K562 (cell line): ENCODE data around the gene DLGAP5. TPM values are rescaled to one million over a fixed set of nuclear protein-coding genes. Genes with fewer than 3 reads are reported as not detected.

Source experiments
- ARNT ChIP-seq, 2 experiments: fragments of 450-650 bp; IDR thresholded peaks; 2 replicates each; pipeline ENCODE4 v1.6.1; 2016; ENCODE audit warnings: mild to moderate bottlenecking in 1 of 2
- CGGBP1 ChIP-seq: fragments of 250-450 bp; sonication (Bioruptor Pico); IDR thresholded peaks from 2 replicates; pipeline ENCODE4 v1.9.0; 2021; ENCODE audit warnings: mild to moderate bottlenecking
- E4F1 ChIP-seq: fragments of 250-450 bp; sonication (Bioruptor Pico); IDR thresholded peaks from 2 replicates; pipeline ENCODE4 v1.5.0; 2021; ENCODE audit warnings: mild to moderate bottlenecking, borderline replicate concordance
- ERF ChIP-seq: fragments of 450-650 bp; formaldehyde crosslinking; IDR thresholded peaks from 2 replicates; pipeline ENCODE4 v1.4.0; 2020; ENCODE audit warnings: mild to moderate bottlenecking, mixed read lengths
- GABPA ChIP-seq: fragments of 200-800 bp; sonication (Bioruptor generic); conservative IDR thresholded peaks from 2 replicates; pipeline ENCODE4 v1.6.1; 2016; ENCODE audit warnings: low read depth, missing genetic modification characterization, missing compliant biosample characterization
- LARP7 ChIP-seq: fragments of 450-650 bp; IDR thresholded peaks from 2 replicates; pipeline ENCODE4 v1.6.1; 2016
- NR3C1 ChIP-seq: sonication (generic); formaldehyde crosslinking; IDR thresholded peaks from 2 replicates; pipeline ENCODE4 v1.8.1; 2022; ENCODE audit warnings: missing genetic modification reagents
- POLR2B ChIP-seq: fragments of 450-650 bp; IDR thresholded peaks from 2 replicates; pipeline ENCODE4 v1.6.1; 2018; ENCODE audit warnings: low read depth; ENCODE audit not compliant: partially characterized antibody
- RFX7 ChIP-seq: fragments of 250-450 bp; sonication (Bioruptor Pico); IDR thresholded peaks from 2 replicates; pipeline ENCODE4 v1.5.1; 2021; ENCODE audit warnings: mild to moderate bottlenecking
- SLC30A9 ChIP-seq: fragments of 250-450 bp; sonication (Bioruptor Pico); IDR thresholded peaks from 2 replicates; pipeline ENCODE4 v1.8.0; 2022; ENCODE audit warnings: mild to moderate bottlenecking, moderate library complexity
- SMAD2 ChIP-seq: fragments of 150-350 bp; IDR thresholded peaks from 2 replicates; pipeline ENCODE4 v1.6.1; 2014; ENCODE audit warnings: low read depth, mild to moderate bottlenecking, low read length
- ZBTB7A ChIP-seq: IDR thresholded peaks from 2 replicates; pipeline ENCODE4 v1.6.1; 2011; ENCODE audit warnings: low read depth, mild to moderate bottlenecking, low read length, moderate library complexity, borderline replicate concordance; ENCODE audit not compliant: control insufficient read depth
- ZNF224 ChIP-seq: sonication (generic); formaldehyde crosslinking; IDR thresholded peaks from 2 replicates; pipeline ENCODE4 v1.8.0; 2022; ENCODE audit warnings: mild to moderate bottlenecking, missing genetic modification reagents
- ZNF318 ChIP-seq, 2 experiments: fragments of 450-650 bp; IDR thresholded peaks; 2 replicates each; pipeline ENCODE4 v1.6.1; 2016; ENCODE audit warnings: mild to moderate bottlenecking in 2 of 2, borderline replicate concordance in 1 of 2, low read depth in 1 of 2, moderate library complexity in 1 of 2
- ZNF347 ChIP-seq: fragments of 450-650 bp; formaldehyde crosslinking; IDR thresholded peaks from 2 replicates; pipeline ENCODE4 v1.4.0; 2020; ENCODE audit warnings: low read depth, mild to moderate bottlenecking, moderate library complexity
- ZNF583 ChIP-seq: fragments of 250-450 bp; sonication (Bioruptor Pico); IDR thresholded peaks from 2 replicates; pipeline ENCODE4 v1.4.0; 2020
- ZNF717 ChIP-seq: fragments of 250-450 bp; sonication (Bioruptor Pico); IDR thresholded peaks from 2 replicates; pipeline ENCODE4 v1.5.0; 2021
- polyA plus RNA-seq, 8 experiments: library from polyadenylated mRNA; depleted of rRNA in 4 of 8; stranded (reverse) in 5 of 8; unstranded in 3 of 8; fragments of >200 nt; fragmentation: Nextera tagmentation in 2 of 8; fragmentation: Illumina TruSeq in 1 of 8; extraction: Ambion mirVana in 2 of 8; extraction: Trizol in 1 of 8; gene quantifications; 2 replicates each; pipeline versions ENCODE4 v1.2.1 to v1.2.3, GENCODE V29; 2011 to 2014; ENCODE audit warnings: inconsistent platforms in 1 of 8, missing spikeins in 1 of 8
- total RNA-seq, 7 experiments: library from RNA; depleted of rRNA in 6 of 7; stranded (reverse); fragments of >200 nt in 6 of 7; fragmentation: Illumina TruSeq in 2 of 7; extraction: Trizol in 2 of 7; gene quantifications; 2 replicates each; pipeline versions ENCODE4 v1.2.1 to v1.2.3, GENCODE V29; 2011 to 2021; ENCODE audit warnings: low replicate concordance in 1 of 7

Gene DLGAP5
- total and polyA plus RNA-seq, 9 of the 15 experiments (the other 6 are each of a cell fraction or from before 2014, with no cell fraction given) = 39.1 to 80.0 (median 59.9) TPM

- TF ChIP-seq ZNF318 (IDR thresholded peaks at IDR 0.05; ENCODE audit: borderline replicate concordance in 1 of 2, low read depth in 1 of 2) (no peak), SLC30A9 (no peak), NR3C1 (CRISPR knock-in tag) (no peak), ZNF347 (CRISPR knock-in tag) (no peak), POLR2B (peak; percentile 65), ARNT (IDR thresholded peaks at IDR 0.05) (no peak), GABPA (peak; percentile 91), LARP7 (no peak), ZNF717 (CRISPR knock-in tag) (no peak), E4F1 (CRISPR knock-in tag) (no peak), RFX7 (CRISPR knock-in tag) (no peak), SMAD2 (no peak), ZNF583 (no peak), ERF (CRISPR knock-in tag) (no peak), CGGBP1 (CRISPR knock-in tag) (no peak), ZNF224 (CRISPR knock-in tag) (no peak), ZBTB7A (peak; percentile 27; the same call in 1 of the 2 replicates)
These were observed at the start of gene DLGAP5 (continued) for GRCh38 chr14:55191203-55192053.
